ENCODE data around the gene FAS. TPM values are rescaled to one million over a fixed set of nuclear protein-coding genes. Genes with fewer than 3 reads are reported as not detected.
A peak's percentile ranks its signal among the peaks of the same experiment; 100 is the strongest.

The FAS gene
- total and polyA plus RNA-seq, 9 of the 15 experiments (the other 6 are each of a cell fraction or from before 2014, with no cell fraction given): 0.08 to 0.62 (median 0.37) TPM

DNA sequence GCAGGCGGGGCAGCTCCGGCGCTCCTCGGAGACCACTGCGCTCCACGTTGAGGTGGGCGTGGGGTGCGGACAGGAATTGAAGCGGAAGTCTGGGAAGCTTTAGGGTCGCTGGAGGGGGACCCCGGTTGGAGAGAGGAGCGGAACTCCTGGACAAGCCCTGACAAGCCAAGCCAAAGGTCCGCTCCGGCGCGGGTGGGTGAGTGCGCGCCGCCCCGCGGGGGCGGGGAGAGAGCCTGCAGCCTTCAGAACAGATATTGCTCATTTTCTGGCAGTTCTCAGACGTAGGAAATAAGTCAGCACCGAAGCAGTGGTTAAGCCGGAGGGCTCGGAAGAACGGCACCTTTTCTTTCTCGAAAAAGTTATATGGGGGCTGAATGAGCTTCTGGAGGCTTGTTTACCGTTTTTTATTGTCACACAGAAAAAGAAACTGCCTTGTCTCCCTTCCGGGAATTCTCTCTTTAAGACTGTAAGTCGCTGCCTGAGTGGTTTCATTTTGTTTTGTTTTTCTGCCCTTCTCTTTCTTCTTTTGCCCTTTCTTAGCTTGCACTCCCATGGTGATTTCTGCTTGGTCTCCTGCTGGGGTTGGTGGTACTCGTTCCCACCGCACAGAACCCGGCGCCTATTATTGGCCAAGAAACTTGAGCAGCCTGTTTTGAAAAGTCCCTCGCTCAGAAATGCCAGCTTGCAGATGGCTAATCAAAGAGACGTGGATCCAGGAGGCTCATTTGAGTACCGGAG is 732 bp downstream of the FAS start (continued):
- TF ChIP-seq, protein P1, sequence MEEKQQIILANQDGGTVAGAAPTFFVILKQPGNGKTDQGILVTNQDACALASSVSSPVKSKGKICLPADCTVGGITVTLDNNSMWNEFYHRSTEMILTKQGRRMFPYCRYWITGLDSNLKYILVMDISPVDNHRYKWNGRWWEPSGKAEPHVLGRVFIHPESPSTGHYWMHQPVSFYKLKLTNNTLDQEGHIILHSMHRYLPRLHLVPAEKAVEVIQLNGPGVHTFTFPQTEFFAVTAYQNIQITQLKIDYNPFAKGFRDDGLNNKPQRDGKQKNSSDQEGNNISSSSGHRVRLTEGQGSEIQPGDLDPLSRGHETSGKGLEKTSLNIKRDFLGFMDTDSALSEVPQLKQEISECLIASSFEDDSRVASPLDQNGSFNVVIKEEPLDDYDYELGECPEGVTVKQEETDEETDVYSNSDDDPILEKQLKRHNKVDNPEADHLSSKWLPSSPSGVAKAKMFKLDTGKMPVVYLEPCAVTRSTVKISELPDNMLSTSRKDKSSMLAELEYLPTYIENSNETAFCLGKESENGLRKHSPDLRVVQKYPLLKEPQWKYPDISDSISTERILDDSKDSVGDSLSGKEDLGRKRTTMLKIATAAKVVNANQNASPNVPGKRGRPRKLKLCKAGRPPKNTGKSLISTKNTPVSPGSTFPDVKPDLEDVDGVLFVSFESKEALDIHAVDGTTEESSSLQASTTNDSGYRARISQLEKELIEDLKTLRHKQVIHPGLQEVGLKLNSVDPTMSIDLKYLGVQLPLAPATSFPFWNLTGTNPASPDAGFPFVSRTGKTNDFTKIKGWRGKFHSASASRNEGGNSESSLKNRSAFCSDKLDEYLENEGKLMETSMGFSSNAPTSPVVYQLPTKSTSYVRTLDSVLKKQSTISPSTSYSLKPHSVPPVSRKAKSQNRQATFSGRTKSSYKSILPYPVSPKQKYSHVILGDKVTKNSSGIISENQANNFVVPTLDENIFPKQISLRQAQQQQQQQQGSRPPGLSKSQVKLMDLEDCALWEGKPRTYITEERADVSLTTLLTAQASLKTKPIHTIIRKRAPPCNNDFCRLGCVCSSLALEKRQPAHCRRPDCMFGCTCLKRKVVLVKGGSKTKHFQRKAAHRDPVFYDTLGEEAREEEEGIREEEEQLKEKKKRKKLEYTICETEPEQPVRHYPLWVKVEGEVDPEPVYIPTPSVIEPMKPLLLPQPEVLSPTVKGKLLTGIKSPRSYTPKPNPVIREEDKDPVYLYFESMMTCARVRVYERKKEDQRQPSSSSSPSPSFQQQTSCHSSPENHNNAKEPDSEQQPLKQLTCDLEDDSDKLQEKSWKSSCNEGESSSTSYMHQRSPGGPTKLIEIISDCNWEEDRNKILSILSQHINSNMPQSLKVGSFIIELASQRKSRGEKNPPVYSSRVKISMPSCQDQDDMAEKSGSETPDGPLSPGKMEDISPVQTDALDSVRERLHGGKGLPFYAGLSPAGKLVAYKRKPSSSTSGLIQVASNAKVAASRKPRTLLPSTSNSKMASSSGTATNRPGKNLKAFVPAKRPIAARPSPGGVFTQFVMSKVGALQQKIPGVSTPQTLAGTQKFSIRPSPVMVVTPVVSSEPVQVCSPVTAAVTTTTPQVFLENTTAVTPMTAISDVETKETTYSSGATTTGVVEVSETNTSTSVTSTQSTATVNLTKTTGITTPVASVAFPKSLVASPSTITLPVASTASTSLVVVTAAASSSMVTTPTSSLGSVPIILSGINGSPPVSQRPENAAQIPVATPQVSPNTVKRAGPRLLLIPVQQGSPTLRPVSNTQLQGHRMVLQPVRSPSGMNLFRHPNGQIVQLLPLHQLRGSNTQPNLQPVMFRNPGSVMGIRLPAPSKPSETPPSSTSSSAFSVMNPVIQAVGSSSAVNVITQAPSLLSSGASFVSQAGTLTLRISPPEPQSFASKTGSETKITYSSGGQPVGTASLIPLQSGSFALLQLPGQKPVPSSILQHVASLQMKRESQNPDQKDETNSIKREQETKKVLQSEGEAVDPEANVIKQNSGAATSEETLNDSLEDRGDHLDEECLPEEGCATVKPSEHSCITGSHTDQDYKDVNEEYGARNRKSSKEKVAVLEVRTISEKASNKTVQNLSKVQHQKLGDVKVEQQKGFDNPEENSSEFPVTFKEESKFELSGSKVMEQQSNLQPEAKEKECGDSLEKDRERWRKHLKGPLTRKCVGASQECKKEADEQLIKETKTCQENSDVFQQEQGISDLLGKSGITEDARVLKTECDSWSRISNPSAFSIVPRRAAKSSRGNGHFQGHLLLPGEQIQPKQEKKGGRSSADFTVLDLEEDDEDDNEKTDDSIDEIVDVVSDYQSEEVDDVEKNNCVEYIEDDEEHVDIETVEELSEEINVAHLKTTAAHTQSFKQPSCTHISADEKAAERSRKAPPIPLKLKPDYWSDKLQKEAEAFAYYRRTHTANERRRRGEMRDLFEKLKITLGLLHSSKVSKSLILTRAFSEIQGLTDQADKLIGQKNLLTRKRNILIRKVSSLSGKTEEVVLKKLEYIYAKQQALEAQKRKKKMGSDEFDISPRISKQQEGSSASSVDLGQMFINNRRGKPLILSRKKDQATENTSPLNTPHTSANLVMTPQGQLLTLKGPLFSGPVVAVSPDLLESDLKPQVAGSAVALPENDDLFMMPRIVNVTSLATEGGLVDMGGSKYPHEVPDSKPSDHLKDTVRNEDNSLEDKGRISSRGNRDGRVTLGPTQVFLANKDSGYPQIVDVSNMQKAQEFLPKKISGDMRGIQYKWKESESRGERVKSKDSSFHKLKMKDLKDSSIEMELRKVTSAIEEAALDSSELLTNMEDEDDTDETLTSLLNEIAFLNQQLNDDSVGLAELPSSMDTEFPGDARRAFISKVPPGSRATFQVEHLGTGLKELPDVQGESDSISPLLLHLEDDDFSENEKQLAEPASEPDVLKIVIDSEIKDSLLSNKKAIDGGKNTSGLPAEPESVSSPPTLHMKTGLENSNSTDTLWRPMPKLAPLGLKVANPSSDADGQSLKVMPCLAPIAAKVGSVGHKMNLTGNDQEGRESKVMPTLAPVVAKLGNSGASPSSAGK (IDR thresholded peaks at IDR 0.05): no peak
- TF ChIP-seq MCM3 (IDR thresholded peaks at IDR 0.05): no peak
- TF ChIP-seq ZBTB7A (IDR thresholded peaks at IDR 0.05; ENCODE audit: borderline replicate concordance, control insufficient read depth, low read depth, low read length): peak; percentile 45; the same call in 1 of the 2 replicates
- TF ChIP-seq RBFOX2 (IDR thresholded peaks at IDR 0.05; ENCODE audit: low read depth, low read length): no peak
- TF ChIP-seq, protein P2, sequence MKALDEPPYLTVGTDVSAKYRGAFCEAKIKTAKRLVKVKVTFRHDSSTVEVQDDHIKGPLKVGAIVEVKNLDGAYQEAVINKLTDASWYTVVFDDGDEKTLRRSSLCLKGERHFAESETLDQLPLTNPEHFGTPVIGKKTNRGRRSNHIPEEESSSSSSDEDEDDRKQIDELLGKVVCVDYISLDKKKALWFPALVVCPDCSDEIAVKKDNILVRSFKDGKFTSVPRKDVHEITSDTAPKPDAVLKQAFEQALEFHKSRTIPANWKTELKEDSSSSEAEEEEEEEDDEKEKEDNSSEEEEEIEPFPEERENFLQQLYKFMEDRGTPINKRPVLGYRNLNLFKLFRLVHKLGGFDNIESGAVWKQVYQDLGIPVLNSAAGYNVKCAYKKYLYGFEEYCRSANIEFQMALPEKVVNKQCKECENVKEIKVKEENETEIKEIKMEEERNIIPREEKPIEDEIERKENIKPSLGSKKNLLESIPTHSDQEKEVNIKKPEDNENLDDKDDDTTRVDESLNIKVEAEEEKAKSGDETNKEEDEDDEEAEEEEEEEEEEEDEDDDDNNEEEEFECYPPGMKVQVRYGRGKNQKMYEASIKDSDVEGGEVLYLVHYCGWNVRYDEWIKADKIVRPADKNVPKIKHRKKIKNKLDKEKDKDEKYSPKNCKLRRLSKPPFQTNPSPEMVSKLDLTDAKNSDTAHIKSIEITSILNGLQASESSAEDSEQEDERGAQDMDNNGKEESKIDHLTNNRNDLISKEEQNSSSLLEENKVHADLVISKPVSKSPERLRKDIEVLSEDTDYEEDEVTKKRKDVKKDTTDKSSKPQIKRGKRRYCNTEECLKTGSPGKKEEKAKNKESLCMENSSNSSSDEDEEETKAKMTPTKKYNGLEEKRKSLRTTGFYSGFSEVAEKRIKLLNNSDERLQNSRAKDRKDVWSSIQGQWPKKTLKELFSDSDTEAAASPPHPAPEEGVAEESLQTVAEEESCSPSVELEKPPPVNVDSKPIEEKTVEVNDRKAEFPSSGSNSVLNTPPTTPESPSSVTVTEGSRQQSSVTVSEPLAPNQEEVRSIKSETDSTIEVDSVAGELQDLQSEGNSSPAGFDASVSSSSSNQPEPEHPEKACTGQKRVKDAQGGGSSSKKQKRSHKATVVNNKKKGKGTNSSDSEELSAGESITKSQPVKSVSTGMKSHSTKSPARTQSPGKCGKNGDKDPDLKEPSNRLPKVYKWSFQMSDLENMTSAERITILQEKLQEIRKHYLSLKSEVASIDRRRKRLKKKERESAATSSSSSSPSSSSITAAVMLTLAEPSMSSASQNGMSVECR (CRISPR knock-in tag; IDR thresholded peaks at IDR 0.05): no peak

Measured in K562 (cell line).